Measurements from ENCODE around the gene CA4.
A peak's percentile ranks its signal among the peaks of the same experiment; 100 is the strongest.

CA4 gene

DNA sequence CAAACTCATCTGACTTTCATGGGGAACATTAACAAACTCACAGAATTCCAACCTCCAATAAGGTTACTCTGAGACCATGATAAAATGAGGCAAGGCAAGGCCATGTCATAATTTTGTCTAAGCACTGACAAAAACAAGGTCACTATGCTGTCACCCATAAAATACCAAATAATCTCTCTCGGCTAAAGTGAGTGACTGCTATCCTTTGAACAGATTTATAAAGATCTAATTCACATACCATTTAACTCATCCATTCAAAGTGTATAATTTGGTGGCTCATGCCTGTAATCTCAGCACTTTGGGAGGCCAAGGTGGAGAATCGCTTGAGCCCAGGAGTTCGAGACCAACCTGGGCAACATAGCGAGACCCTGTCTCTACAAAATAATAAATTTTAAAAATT, 20.6 kb upstream of the CA4 start:
- DNase-seq (ENCODE audit: low spot score) (no peak), FAIRE-seq (no peak)

DNA sequence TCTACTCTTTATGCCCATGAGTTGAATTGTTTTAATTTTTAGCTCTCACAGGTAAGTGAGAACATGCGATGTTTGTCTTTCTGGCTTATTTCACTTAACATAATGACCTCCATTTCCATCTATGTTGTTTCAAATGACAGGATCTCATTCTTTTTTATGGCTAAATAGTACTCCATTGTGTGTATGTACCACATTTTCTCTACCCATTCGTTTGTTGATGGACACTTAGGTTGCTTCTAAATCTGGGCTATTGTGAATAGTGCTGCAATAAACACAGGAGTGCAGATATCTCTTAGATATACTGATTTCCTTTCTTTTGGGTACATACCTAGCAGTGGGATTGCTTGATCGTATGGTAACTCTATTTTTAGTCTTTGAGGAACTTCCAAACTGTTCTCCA, 19.3 kb upstream of the CA4 start:
- FAIRE-seq (no peak), DNase-seq (ENCODE audit: low spot score) (no peak)

DNA sequence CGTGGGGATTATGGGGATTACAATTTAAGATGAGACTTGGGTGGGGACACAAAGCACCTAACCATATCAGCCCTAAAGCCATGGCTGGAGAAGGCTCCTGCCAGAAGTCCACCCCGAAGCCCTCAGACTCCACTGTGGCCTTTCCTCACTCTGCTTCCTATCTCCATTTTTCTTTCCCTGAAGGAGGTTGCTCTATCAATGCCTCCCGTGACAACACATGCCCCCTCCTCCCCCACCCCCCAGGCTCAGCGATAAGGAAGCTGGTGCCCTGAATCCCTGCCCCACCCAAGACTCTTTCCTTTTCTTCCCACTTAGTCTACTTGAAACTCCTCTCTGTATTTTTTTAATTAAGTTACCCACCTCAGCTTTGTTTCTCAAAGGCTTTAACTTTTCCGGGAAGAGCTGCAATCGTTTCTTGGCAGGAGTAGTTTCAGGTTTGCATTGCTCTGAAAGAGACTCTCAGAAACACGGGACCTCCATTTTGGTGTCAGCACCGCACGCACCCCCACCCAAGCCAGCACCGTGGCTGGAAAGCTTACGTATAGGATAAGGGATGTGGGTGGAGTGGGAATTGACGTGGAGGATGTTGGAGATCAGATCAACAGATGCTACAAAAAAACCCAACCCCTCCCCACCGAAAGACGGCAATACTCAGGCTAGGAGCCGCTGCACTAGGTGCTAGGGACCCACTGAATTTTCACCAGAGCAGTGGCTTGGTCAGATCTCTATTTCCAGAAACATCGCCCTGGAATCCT, 15.2 kb upstream of the CA4 start:
- FAIRE-seq (no peak), DNase-seq (ENCODE audit: low spot score) (no peak)

DNA sequence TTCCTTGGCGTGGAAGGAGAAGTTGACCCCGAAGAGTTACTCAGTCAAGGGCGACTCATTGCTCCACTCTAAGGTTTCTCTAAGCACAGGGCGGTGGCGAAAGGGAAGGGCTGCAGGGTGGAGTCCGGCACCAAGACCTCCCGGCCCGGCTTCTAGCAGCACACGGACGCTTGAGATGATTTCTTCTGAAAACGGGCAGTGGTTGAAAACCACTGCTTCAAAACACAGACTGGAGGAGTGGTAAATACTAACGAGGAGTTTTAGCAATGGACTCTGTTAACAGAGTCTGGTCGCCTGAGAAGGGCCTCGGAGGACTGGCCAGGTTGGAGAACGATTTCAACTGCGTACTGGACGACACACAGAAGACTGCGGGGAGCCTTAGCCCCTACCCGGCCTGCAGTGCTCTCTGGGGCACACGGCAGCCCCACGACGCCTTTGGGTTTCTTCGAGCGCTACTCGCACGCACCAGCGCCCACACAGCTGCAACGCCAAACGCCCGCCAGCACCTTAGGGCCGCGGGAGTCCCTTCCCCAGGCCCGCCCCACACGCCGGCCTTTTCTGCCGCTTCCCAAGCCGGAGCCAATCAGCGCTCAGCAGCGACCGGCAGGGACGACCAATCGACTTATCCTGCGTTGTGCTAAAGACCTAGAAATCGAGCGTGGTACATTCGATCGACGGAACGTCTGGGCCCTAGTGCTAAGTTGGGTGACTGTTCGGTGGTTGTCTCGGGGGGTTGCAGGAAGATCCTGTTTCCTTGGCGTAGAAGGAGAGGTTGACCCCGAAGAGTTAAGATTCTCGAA, 14.4 kb upstream of the CA4 start:
- DNase-seq (ENCODE audit: low spot score) (peak; percentile 55), FAIRE-seq (no peak)

DNA sequence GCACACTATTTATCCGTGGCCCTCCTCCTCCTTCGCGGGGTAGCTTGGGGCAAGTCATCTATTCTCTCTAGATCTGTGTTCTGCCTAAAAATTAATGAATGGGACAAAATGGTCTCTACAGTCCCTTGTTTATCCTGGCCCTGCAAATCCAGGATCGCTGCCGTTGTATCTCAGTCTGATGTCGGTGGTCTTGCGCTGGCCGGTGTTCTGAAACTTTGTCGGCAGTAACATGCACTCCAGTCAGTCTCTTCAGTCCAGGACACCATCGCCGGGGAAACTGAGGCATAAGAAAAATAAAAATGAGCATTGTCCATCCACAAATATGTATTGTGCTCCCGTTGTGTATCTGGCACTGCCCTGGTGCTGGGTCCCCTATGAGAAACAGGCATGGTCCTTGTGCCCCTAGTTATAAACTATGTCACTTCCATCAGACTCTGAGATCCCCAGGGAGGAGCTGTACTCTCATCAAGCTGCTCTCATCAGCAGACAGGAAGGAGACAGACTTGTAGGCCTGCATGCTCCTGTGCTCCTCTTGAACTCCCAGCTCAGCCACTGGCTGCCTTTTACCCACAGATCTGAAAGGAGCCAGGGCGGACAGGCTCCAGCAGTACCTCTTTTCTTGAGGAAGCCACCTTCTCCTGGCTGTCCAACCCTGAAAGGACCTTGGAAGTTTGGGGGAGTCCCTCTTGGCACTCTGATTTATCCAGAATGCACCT, 13.7 kb upstream of the CA4 start:
- FAIRE-seq (no peak), DNase-seq (ENCODE audit: low spot score) (no peak)

DNA sequence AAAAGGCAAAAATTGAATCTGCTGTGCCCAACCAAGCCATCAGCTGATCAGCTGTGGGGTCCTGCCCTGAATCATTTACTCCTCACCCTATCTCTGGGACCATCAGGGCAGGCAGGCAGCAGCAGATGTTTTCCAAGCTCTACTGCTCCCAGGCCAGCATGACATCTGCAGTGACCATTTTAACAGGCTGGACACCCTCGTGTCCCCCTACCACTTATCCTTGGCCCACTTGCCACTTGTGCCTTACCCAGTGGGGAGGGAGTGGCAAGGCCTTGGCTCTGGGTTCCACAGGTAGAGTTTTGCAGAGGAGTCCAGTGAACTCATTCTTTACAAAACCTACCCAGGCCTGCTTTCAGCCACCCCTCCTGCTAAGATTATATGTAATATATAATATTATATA, 12.0 kb upstream of the CA4 start:
- no peak for FAIRE-seq
- DNase-seq (ENCODE audit: low spot score): no peak

DNA sequence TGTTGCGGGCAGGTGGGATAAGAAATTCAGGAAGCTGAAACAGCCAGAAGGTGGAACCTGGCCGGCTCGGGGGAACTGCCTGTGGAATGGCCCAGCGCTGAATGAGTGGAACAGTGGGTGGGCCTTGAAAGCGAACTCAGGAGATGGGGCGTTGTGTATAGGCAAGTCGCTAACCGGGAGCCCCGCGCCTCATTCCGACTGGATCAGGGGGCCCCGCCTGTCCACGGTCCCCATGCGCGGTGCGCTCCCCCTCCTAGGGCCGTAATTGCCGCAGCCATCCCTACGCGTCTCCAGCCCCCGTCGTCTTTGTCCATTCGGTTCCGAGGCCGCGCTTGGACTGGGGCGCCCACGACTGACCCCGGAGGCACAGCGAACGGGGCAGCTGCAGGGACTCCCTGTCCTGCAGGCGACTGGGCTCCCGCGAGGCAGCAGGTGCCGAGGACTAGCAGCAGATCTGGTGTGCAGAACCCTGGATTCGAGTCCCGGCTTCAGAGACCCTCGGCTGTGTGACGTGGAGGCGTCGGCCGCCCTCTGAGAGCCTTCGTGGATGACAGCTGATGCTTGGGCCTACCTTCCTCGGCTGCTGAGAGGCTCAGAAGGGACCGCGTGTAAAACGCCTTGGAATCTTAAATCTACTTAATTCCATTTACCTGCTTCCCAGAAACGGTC, 10.9 kb upstream of the CA4 start:
- no peak for FAIRE-seq
- no peak for DNase-seq (ENCODE audit: low spot score)

DNA sequence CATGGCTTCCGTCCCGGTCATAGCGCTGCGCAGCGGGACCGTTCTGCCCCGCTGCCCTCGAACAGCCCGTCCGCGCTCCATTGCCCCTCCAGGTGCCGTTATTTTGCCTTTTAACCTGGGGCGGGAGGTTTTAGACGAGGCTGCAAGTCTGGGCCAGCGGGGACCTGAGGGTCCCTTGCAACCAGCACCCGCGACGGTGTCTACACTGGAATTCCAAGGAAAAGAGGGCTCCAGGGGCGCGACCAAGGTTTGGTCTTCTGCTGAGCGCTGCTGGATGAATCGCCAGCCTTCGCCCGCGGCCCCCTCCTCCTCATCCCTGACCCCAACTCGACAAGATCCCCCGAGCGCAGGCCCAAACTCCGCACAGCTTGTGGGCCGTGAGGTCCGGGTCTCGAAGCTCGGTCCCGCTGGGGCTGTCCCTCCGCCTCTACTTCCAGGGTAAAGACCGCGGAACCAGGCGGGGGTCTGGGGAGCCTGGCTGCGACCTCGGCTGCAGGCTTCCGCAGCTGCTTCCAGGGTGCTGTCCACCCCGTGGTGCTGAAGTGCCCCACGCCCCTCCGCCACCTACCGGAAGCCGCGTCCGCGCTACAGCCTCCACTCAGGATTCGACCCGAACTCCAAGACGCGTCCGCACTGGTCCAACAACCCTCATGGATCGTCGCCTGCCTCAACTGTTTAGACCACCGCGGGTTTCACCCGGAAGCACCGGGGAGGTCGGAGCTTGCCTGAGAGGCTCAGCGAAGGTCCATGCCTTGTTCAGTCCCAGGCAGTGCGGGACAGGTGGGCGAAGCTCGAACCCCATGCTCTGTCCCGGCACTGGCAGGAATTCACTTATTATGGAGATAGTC, 10.1 kb upstream of the CA4 start:
- FAIRE-seq (no peak), DNase-seq (ENCODE audit: low spot score) (no peak)

DNA sequence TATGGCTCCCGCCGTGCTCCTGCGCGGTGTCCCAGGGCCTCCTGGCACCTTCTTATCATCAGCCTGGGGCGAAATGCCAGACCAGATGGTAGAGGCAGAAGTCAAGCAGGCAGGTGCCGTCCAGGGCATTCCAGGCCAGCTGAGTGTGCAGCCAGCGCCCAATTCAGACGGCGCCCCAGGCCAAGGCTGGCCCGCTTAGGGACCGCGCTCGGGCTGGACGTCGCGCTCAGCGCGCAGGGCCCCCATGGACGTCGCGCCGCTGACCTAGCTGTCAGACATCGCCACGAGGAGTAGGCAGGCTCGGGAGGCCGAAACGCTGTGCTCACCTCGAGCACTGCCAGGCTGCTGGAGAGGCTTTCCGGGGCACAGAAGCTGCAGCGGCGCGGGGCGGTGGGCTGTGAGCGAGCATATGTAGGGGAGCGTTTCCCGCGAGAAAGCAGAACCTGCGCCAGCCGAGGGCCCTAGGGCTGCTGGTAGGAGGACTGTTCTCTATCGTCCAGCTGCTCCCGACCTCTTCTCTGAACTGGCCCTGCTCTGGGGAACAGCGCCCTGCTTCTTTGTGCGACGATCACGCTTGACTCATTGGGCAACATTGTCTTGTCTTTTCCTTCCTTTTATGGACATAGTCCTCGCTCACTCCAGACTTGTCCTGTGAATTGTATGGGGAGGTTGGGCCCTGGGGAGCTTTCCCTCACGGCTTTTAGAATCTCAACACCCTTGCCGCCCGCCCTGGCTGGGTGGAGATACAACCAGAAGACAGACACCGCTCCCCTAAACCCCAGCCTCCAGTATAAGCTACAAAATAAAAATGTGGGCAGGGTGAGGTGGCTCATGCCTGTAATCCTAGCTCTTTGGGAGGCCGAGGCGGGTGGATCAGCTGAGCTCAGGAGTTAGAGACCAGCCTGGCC, 8.4 kb upstream of the CA4 start:
- FAIRE-seq (no peak), DNase-seq (ENCODE audit: low spot score) (no peak)

DNA sequence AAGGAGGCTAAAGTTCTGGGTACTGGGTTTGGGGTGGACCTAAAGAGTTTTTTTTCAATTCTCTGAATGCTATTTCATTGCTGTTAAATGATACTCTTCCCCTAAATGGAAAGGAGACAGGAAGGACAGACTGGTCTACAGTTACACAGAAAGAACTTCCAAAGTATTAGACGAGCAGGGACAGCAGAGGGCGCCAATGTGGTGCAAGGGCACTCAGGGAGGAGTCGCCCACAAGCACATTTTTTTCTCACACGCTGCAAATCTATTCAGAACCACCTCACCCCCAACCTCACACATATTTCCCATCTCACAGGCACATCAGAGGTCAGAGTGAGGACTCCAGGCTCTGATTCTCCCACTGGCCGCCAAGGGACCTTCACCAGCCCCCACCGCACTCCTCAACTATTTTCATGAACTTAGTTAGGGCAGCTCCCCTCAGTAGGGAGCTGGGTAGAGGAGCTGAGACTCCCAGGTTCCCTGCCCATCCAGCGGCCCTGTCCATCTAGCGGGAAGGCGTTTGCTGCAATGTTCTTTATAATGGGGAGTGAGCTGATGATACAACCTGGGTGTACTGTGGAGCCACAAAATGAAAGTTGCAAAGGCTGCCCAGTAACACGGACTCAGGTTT, 6.8 kb upstream of the CA4 start:
- FAIRE-seq: peak; percentile 81

DNA sequence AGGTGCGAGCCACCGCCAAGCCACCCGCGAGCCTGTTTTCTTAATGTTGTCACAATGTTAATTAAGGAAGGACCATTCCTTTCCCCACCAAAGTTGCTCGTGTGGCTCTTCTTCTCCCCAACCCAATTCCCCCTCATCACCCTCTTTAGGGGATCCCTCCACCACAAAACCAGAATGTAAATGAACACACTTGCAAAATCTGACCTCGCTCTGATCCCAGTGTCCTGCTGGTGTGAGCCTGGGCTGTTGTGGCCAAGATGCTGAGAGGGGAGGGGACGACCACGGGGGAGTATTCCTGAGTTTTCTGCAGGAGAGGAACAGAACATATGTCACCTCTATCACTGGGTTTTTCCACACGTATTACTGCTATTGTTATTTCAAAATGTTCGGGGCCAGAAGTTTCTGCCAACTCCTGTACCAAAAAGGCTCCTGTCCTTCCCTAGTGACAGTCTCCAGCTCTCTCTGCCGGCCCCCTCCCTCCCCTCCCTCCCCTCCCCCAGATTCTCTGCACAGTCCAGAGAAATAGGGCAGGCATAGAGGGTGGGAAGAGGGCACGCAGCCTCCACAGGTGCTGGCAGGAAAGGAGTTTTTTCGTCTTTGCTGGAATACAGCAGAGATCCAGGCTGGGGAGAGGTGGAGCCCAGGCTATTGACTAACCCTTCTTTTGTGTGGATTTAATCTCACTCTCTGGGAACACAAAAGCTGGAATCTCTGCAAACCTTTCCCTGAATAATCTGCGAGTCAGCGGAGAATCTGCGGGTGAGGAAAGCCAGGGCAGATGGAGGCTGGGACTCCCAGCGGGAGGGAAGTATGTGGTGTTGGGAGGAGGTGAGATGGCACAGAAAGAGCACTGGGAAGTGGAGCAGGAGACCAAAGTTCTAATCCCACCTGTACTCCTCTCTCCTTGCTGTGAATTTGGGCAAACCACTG, 4.5 kb upstream of the CA4 start:
- no peak for DNase-seq (ENCODE audit: low spot score)
- FAIRE-seq: no peak

More for the DNA sequence above, 6.8 kb upstream of the CA4 start:
- DNase-seq (ENCODE audit: low spot score): peak; percentile 73

DNA sequence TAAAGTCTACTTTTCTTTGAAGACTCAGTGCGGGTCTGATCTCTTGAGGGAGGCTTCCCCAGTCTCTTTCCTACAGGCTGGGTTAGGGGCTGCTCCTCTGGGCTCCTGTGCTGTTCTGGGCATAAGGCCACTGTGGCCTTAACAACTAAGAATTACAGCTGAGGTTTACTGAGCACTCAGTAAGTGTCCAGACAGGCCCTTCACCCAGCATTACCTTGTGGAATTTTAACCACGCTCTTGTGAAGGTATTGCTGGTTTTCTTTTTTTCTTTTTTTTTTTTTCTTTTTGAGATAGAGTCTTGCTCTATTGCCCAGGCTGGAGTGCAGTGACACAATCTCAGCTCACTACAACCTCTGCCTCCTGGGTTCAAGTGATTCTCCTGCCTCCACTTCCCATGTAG, 3.6 kb upstream of the CA4 start:
- FAIRE-seq (no peak), DNase-seq (ENCODE audit: low spot score) (no peak)

DNA sequence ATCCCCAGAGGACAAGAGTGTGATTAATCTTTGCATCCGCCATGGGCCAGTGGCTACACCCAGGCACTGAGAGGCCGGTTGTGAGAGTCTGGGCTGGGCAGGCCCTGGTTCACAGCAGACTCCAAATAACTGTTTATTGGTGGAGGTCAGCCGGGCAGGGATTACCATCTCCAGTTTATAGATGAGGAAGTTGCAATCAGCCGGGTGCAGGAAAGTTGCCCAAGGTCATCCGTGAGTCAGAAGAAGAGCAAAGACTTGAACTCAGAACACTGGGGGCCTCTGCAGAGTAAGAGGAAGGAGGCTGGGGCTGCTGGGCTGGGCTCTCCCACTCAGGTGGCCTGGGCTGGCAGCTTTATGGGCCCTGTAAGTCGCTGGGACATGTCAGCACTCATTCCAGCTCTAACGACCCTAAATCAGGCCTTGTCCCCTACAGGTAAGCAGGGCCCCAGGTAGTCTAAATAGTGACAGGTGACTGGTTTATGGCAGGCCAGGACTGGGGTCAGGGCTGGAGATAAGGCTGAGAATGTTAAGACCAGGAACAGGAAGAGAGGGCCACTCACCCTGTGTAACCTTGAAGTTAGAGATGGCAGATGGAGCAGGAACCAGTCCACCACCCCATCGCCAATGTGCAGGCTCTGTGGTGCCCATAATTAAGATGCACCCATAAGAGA, 2.1 kb upstream of the CA4 start:
- FAIRE-seq (no peak), DNase-seq (ENCODE audit: low spot score) (no peak)

DNA sequence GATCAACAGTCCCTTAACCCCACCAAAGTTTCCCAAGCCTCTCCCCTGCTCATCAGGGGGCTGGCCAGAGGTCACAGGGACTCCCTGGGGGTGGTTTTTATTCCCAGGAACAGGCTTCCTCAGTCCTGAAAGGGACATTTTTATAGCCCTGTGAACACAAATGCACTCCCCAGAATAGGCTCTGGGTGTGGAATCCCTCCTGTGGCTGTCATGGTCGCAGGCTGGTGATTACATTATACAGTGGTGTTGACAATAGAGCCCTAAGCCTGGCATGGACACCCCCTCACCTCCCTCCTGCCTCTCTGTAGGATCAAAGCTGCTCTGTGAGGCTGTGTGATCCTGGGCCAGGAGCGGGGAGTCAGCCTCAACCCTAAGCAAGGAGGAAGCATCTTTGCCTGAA, 1.4 kb upstream of the CA4 start:
- FAIRE-seq (no peak), DNase-seq (ENCODE audit: low spot score) (no peak)

DNA sequence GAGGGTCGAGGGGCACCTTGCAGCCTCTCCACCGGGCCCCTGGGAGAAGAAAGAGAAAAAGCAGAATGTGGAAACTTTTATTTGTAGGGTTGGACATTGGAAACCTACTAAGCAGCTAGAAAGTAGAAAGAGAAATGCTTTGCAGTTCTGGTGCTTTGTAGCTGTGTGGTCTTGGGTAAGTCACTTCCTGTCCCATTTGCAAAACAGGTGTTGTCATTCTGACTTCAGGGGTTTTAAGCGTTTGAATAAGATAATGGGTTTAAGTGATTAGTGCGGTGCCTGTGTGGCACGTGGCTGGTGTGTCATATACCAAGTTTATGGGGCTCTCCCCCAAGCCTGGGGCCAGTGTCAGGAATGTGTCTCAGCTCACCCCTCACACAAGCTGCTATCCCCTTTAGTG, 1.6 kb downstream of the CA4 start:
- FAIRE-seq (no peak), DNase-seq (ENCODE audit: low spot score) (no peak)

DNA sequence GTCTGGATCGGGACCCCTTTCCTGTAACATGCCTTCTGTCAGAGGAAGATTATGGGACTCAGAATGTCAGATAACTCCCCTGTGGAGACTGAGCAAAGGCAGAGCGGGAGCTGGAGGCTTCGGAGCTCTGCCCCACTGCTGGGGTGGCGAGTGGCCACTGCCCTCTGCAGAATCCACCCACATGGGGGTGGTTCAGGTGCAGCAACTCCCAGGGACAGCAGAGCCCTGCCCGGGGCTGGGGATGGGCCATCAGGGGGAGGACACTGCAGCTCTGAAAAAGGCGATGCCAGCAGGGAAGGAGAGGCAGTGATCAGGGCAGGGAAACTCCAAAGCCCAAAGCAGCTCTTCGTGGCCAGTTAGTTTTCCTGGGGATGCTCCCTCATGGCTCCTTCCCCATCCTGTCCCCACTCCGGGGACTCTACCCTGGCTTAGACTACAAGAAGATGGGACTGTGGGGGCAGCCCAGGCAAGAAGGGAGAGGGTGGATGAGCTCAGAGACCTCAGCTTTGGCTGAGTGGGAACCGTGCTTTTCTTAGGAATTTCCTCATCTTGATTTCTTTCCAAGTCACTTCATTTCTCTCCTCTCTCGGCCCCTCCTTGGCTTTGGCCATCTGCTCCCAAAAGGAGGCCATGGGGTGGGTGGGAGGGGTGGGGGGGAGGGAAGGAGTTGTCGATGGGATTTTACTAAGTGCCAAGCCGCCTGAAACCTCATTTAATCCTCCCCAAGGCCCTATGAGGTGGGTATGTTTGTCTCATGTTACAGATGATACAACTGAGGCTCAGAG, 4.0 kb downstream of the CA4 start:
- no peak for DNase-seq (ENCODE audit: low spot score)
- FAIRE-seq: no peak

Measured in RCC 7860 (cell line).